ENCODE data around the gene ACRBP.

ACRBP gene

GRCh38 chr12:6685814-6686213 is 38.6 kb upstream of the ACRBP start:
- no peak for FAIRE-seq
- TF ChIP-seq TAF1 (IDR thresholded peaks at IDR 0.05; ENCODE audit: low read depth, low read length) (no peak), PAX5 (IDR thresholded peaks at IDR 0.05; ENCODE audit: insufficient read depth, low read length, severe bottlenecking) (no peak), POLR2AphosphoS5 (IDR thresholded peaks at IDR 0.05; ENCODE audit: low read depth, low read length) (no peak), POLR2A (IDR thresholded peaks at IDR 0.05; ENCODE audit: low read depth, low read length) (no peak), POU2F2 (IDR thresholded peaks at IDR 0.05; ENCODE audit: low read depth, low read length) (no peak), SPI1 (IDR thresholded peaks at IDR 0.05; ENCODE audit: low read depth, low read length) (no peak)

GRCh38 chr12:6684609-6685008 is 37.4 kb upstream of the ACRBP start:
- FAIRE-seq, result peak; percentile 66
- no peak for DNase-seq (ENCODE audit: insufficient read length, low spot score)

More at GRCh38 chr12:6685814-6686213, 38.6 kb upstream of the ACRBP start:
- DNase-seq (ENCODE audit: insufficient read length, low spot score), result no peak

GRCh38 chr12:6676962-6677361 is 29.7 kb upstream of the ACRBP start:
- FAIRE-seq, result no peak
- DNase-seq (ENCODE audit: insufficient read length, low spot score), result no peak
- TF ChIP-seq SPI1 (IDR thresholded peaks at IDR 0.05; ENCODE audit: low read depth, low read length), result no peak
- no peak for TF ChIP-seq POLR2AphosphoS5 (IDR thresholded peaks at IDR 0.05; ENCODE audit: low read depth, low read length)
- no peak for TF ChIP-seq TAF1 (IDR thresholded peaks at IDR 0.05; ENCODE audit: low read depth, low read length)
- TF ChIP-seq POLR2A (IDR thresholded peaks at IDR 0.05; ENCODE audit: low read depth, low read length), result no peak
- TF ChIP-seq PAX5 (IDR thresholded peaks at IDR 0.05; ENCODE audit: insufficient read depth, low read length, severe bottlenecking), result no peak
- no peak for TF ChIP-seq POU2F2 (IDR thresholded peaks at IDR 0.05; ENCODE audit: low read depth, low read length)

More at GRCh38 chr12:6684609-6685008, 37.4 kb upstream of the ACRBP start:
- TF ChIP-seq SPI1 (IDR thresholded peaks at IDR 0.05; ENCODE audit: low read depth, low read length) (no peak), POLR2A (IDR thresholded peaks at IDR 0.05; ENCODE audit: low read depth, low read length) (no peak), TAF1 (IDR thresholded peaks at IDR 0.05; ENCODE audit: low read depth, low read length) (no peak)

- no peak for FAIRE-seq
- TF ChIP-seq POLR2A (IDR thresholded peaks at IDR 0.05; ENCODE audit: low read depth, low read length), result no peak
- TF ChIP-seq POU2F2 (IDR thresholded peaks at IDR 0.05; ENCODE audit: low read depth, low read length), result no peak
- no peak for TF ChIP-seq POLR2AphosphoS5 (IDR thresholded peaks at IDR 0.05; ENCODE audit: low read depth, low read length)
- no peak for TF ChIP-seq TAF1 (IDR thresholded peaks at IDR 0.05; ENCODE audit: low read depth, low read length)
- TF ChIP-seq PAX5 (IDR thresholded peaks at IDR 0.05; ENCODE audit: insufficient read depth, low read length, severe bottlenecking), result no peak
- no peak for TF ChIP-seq SPI1 (IDR thresholded peaks at IDR 0.05; ENCODE audit: low read depth, low read length)
- DNase-seq (ENCODE audit: insufficient read length, low spot score), result no peak
Measured at GRCh38 chr12:6672143-6672542, 24.9 kb upstream of the ACRBP start.

- FAIRE-seq (no peak), DNase-seq (ENCODE audit: insufficient read length, low spot score) (no peak)
- no peak for TF ChIP-seq POU2F2 (IDR thresholded peaks at IDR 0.05; ENCODE audit: low read depth, low read length)
Measured at GRCh38 chr12:6667559-6668210, 20.5 kb upstream of the ACRBP start.

GRCh38 chr12:6666211-6666610 is 19.0 kb upstream of the ACRBP start:
- no peak for FAIRE-seq
- no peak for DNase-seq (ENCODE audit: insufficient read length, low spot score)
- TF ChIP-seq POU2F2 (IDR thresholded peaks at IDR 0.05; ENCODE audit: low read depth, low read length) (no peak), POLR2A (IDR thresholded peaks at IDR 0.05; ENCODE audit: low read depth, low read length) (no peak), POLR2AphosphoS5 (IDR thresholded peaks at IDR 0.05; ENCODE audit: low read depth, low read length) (no peak), SPI1 (IDR thresholded peaks at IDR 0.05; ENCODE audit: low read depth, low read length) (no peak), PAX5 (IDR thresholded peaks at IDR 0.05; ENCODE audit: insufficient read depth, low read length, severe bottlenecking) (no peak), TAF1 (IDR thresholded peaks at IDR 0.05; ENCODE audit: low read depth, low read length) (no peak)

- FAIRE-seq, result no peak
- TF ChIP-seq POU2F2 (IDR thresholded peaks at IDR 0.05; ENCODE audit: low read depth, low read length) (no peak), TAF1 (IDR thresholded peaks at IDR 0.05; ENCODE audit: low read depth, low read length) (no peak), POLR2AphosphoS5 (IDR thresholded peaks at IDR 0.05; ENCODE audit: low read depth, low read length) (no peak), PAX5 (IDR thresholded peaks at IDR 0.05; ENCODE audit: insufficient read depth, low read length, severe bottlenecking) (no peak), SPI1 (IDR thresholded peaks at IDR 0.05; ENCODE audit: low read depth, low read length) (no peak)
- no peak for DNase-seq (ENCODE audit: insufficient read length, low spot score)
Measured at GRCh38 chr12:6664902-6665301, 17.7 kb upstream of the ACRBP start.

GRCh38 chr12:6662906-6663742 is 15.9 kb upstream of the ACRBP start, which contains the start of gene ING4:
TSS of gene ING4 (minus strand) at chr12:6663119. CDS start at chr12:6663101, 18 bp downstream.
- peak; percentile 45; the same call in 1 of the 2 replicates for TF ChIP-seq POLR2AphosphoS5 (IDR thresholded peaks at IDR 0.05; ENCODE audit: low read depth, low read length)
- peak; percentile 59 for TF ChIP-seq POU2F2 (IDR thresholded peaks at IDR 0.05; ENCODE audit: low read depth, low read length)
- TF ChIP-seq POLR2A (IDR thresholded peaks at IDR 0.05; ENCODE audit: low read depth, low read length), result 0 out of 2 replicates have a peak, but pooled peaks have one; percentile 33
- TF ChIP-seq PAX5 (IDR thresholded peaks at IDR 0.05; ENCODE audit: insufficient read depth, low read length, severe bottlenecking), result no peak
- TF ChIP-seq TAF1 (IDR thresholded peaks at IDR 0.05; ENCODE audit: low read depth, low read length), result peak; percentile 52; the same call in 1 of the 2 replicates
- peak; percentile 52; the same call in 1 of the 2 replicates for TF ChIP-seq SPI1 (IDR thresholded peaks at IDR 0.05; ENCODE audit: low read depth, low read length)
- peak; percentile 93 for DNase-seq (ENCODE audit: insufficient read length, low spot score)
- peak; percentile 98 for FAIRE-seq

- DNase-seq (ENCODE audit: insufficient read length, low spot score) (peak; percentile 52), FAIRE-seq (no peak)
- TF ChIP-seq SPI1 (IDR thresholded peaks at IDR 0.05; ENCODE audit: low read depth, low read length) (no peak), POLR2AphosphoS5 (IDR thresholded peaks at IDR 0.05; ENCODE audit: low read depth, low read length) (0 out of 2 replicates have a peak, but pooled peaks have one; percentile 39), POU2F2 (IDR thresholded peaks at IDR 0.05; ENCODE audit: low read depth, low read length) (no peak), TAF1 (IDR thresholded peaks at IDR 0.05; ENCODE audit: low read depth, low read length) (no peak), POLR2A (IDR thresholded peaks at IDR 0.05; ENCODE audit: low read depth, low read length) (peak; percentile 54; the same call in 1 of the 2 replicates), PAX5 (IDR thresholded peaks at IDR 0.05; ENCODE audit: insufficient read depth, low read length, severe bottlenecking) (no peak)
Measured at GRCh38 chr12:6662602-6662905, 15.3 kb upstream of the ACRBP start.
